Activated B cell treated with CpG ODN at 0.5 μM for 24 hours (primary cell): ENCODE results near the gene ARHGAP23. TPM values are rescaled to one million over a fixed set of nuclear protein-coding genes. Genes with fewer than 3 reads are reported as not detected.
"Not testable (repeated sequence)": the region's sequence is repeated elsewhere in the genome, so short reads cannot be mapped to it uniquely, and the experiment has no call there.

Source experiments
- ATAC-seq: fragments of 200-7000 bp; cut with Tn5 transposase; one replicate; pipeline ENCODE4 v1.10.0; 2021; ENCODE audit warnings: low read depth, mild to moderate bottlenecking, moderate library complexity
- CTCF ChIA-PET: fragments of 350-600 bp; sonication (Branson Sonifier 250); formaldehyde crosslinking; loops from one replicate; lab custom pipeline; 2021; ENCODE audit warnings: antibody characterized with exemption; lab: Charles Lee
- POLR2A ChIA-PET: fragments of 350-600 bp; sonication (Branson Sonifier 250); formaldehyde crosslinking; loops from one replicate; lab custom pipeline; 2021; ENCODE audit warnings: antibody characterized with exemption; lab: Charles Lee
- DNase-seq: peaks from one replicate; pipeline ENCODE4 v3.0.0; 2022
- H3K27ac Mint-ChIP-seq: one replicate; pipeline ENCODE4 v1.8.0; 2020; ENCODE audit warnings: mixed read lengths
- H3K27me3 Mint-ChIP-seq: one replicate; pipeline ENCODE4 v1.8.0; 2021; ENCODE audit warnings: mixed read lengths
- H3K36me3 Mint-ChIP-seq: one replicate; pipeline ENCODE4 v1.8.0; 2021; ENCODE audit warnings: low read depth, mixed read lengths
- H3K4me1 Mint-ChIP-seq: one replicate; pipeline ENCODE4 v1.8.0; 2021; ENCODE audit warnings: mixed read lengths
- H3K4me3 Mint-ChIP-seq: one replicate; pipeline ENCODE4 v1.8.0; 2020; ENCODE audit warnings: mild to moderate bottlenecking, mixed read lengths
- H3K9me3 Mint-ChIP-seq: one replicate; pipeline ENCODE4 v1.8.0; 2020; ENCODE audit warnings: mixed read lengths
- CTCF ChIP-seq: fragments of 200-600 bp; IDR thresholded peaks from one replicate; pipeline ENCODE4 v1.8.0; 2022; ENCODE audit warnings: antibody characterized with exemption, mild to moderate bottlenecking
- intact Hi-C: fragments of 100-400 bp; cut with micrococcal nuclease; formaldehyde crosslinking; loops from one replicate; pipeline ENCODE4 v1.15.1; 2024
- total RNA-seq: library from RNA; stranded (reverse); gene quantifications from 2 replicates; pipeline ENCODE4 v1.2.3, GENCODE V29; 2022

ARHGAP23 gene
- total RNA-seq, 1 donor from 2014 or later = 1.3 TPM

DNA sequence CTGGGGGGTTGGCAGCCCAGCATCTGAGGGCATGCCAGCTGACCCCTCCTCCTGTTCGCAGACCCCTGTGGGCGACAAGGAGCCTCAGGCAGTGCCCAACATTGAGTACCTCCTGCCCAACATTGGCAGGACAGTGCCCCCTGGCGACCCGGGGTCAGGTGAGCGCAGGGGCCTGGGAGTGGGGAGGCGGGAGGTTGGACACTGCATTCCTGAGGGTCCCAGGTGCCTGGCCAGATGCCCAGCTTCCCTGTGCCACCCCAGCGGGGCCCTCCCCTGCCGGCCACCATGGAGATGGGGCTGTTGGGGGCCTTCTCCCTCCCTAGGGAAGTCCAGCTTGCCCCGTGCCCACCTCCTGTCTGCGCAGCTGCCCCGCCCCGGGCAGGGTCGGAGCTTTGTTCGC, 70.1 kb downstream of the ARHGAP23 start:
- H3K4me3 Mint-ChIP-seq = no peak overlapping the region
- ChIA-PET CTCF (no interaction called here), POLR2A (no interaction called here)
- H3K4me1 Mint-ChIP-seq = no peaks in the 10 kb centered on the region
- TF ChIP-seq CTCF = no peak
- DNase-seq = no peak
- ATAC-seq = no peak
- no peak overlapping the region for H3K27ac Mint-ChIP-seq
- intact Hi-C loops = no loop called here
- peaks cover 2% of the 10 kb centered on the region for H3K9me3 Mint-ChIP-seq
- H3K36me3 Mint-ChIP-seq = no peaks in the 10 kb centered on the region
- peaks cover 3% of the 10 kb centered on the region for H3K27me3 Mint-ChIP-seq

DNA sequence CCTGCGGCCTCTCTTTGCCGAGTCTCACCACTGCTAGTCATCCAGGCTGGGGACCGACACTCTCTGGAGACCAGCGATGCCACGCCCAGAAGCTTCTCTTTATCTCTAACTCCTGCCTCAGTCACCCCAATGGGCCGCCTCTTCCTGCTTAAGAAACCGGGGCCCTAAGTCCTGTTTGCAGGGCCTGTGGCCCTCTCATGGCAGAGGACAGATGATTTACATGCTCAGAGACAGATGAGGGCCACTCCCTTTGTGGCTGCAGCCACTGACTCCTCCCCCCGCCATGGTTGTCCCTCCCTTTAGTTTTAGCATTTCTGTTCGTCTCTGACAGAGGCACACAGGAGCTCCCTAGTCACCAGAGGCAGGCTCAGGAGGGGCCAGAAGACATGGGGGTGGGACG, 71.0 kb downstream of the ARHGAP23 start:
- ATAC-seq = not testable (repeated sequence)

DNA sequence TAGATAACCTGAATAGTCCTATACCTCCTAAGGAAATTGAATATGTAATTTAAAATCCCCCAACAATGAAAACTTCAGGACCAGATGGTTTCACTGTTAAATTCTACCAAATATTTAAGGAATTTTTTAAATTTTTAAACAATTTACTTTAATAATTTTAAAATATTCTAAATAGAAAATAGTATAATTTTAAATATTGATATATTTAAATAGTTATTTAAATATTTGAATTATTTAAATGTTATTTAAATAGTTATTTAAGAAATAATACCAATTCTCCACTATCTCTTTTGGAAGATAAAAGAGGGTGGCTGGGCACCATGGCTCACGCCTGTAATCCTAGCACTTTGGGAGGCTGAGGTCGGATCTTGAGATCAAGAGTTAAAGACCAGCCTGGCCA, 73.5 kb downstream of the ARHGAP23 start:
- H3K27ac Mint-ChIP-seq, H3K36me3 Mint-ChIP-seq, intact Hi-C loops, H3K4me1 Mint-ChIP-seq, DNase-seq, H3K9me3 Mint-ChIP-seq, H3K4me3 Mint-ChIP-seq, H3K27me3 Mint-ChIP-seq, ATAC-seq, CTCF ChIA-PET, POLR2A ChIA-PET: not testable (repeated sequence)

More for the DNA sequence above, 71.0 kb downstream of the ARHGAP23 start:
- H3K4me3 Mint-ChIP-seq, POLR2A ChIA-PET, intact Hi-C loops, H3K27ac Mint-ChIP-seq, H3K27me3 Mint-ChIP-seq, H3K4me1 Mint-ChIP-seq, DNase-seq, H3K36me3 Mint-ChIP-seq, CTCF ChIA-PET, H3K9me3 Mint-ChIP-seq: not testable (repeated sequence)

DNA sequence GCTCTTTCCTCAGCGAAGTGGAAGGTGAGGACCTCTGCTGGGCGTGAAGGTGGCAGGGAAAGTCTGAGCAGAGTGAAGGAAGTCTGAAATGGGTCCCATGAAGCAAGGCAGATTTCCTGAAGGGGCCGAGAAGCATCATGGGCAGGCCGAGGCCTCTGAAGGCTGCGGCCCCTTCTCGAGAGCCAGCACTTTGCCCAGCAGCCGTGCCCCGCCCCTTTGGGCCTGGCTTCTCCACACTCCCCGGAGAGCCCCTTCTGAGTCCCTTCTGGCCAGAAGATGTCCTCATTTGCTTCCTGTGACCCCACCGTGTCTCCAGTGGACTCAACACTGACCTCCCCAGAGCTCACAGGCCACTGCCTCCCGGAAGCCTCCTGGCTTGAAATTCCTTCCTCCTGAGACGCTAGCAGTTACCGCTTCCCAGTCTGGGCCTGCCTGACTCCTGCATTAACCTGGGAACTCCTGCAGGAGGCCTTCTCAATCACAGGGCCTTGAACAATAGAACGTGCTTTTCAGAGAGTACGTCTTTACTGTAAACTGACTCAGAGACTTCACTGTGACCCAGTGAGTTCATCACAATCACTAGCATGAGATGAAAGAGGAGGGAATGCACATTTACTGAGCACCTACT, 75.1 kb downstream of the ARHGAP23 start:
- CTCF ChIA-PET, H3K4me1 Mint-ChIP-seq, POLR2A ChIA-PET, DNase-seq, H3K27ac Mint-ChIP-seq, H3K9me3 Mint-ChIP-seq, intact Hi-C loops, H3K4me3 Mint-ChIP-seq, H3K36me3 Mint-ChIP-seq, ATAC-seq: not testable (repeated sequence)
- peaks cover 14% of the 10 kb centered on the region for H3K27me3 Mint-ChIP-seq

DNA sequence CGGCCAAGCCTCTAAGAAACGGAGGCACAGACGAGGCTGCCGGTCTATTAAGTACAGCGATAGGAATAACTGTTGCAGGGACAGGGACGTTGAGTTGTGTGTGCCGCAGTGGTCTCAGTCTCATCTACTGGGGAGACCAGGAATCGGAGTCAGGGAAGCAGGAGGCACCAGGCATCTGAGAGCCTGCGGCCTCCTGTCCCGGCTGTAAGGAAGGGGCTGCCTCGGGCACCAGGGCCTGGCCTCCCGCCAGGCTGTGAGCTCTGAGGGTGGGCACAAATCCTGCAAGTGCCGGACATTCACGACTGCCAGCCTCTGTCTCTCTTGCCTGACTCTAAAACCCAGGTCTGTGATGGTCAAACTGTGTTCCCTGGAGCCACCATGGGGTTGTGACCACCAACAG, 76.0 kb downstream of the ARHGAP23 start:
- POLR2A ChIA-PET = no interaction called here
- H3K27me3 Mint-ChIP-seq = peaks cover 21% of the 10 kb centered on the region
- H3K4me3 Mint-ChIP-seq = no peak overlapping the region
- DNase-seq (no peak), ATAC-seq (no peak)
- H3K36me3 Mint-ChIP-seq = no peaks in the 10 kb centered on the region
- H3K9me3 Mint-ChIP-seq = no peaks in the 10 kb centered on the region
- H3K4me1 Mint-ChIP-seq = peaks cover under 1% of the 10 kb centered on the region
- H3K27ac Mint-ChIP-seq = no peak overlapping the region
- CTCF ChIA-PET = no interaction called here
- TF ChIP-seq CTCF = no peak
- intact Hi-C loops = no loop called here

- ChIA-PET POLR2A (no interaction called here), CTCF (interaction anchor here (1.5 kb wide), 1 partner anchor 161 kb away, joined by 4 read pairs; no protein-coding TSS in a partner anchor)
- Mint-ChIP-seq H3K4me1 (peaks cover 7% of the 10 kb centered on the region), H3K27me3 (peaks cover 41% of the 10 kb centered on the region), H3K9me3 (no peaks in the 10 kb centered on the region), H3K27ac (no peak overlapping the region), H3K36me3 (no peaks in the 10 kb centered on the region), H3K4me3 (no peak overlapping the region)
- intact Hi-C loops = no loop called here
- no peak for ATAC-seq
- DNase-seq = no peak
- no peak for TF ChIP-seq CTCF
These were observed 79.2 kb downstream of the ARHGAP23 start for GRCh38 chr17:38507436-38507835.
